ENCODE measurements around the gene DAPK1.
"Not testable (repeated sequence)": the region's sequence is repeated elsewhere in the genome, so short reads cannot be mapped to it uniquely, and the experiment has no call there.

The DAPK1 gene

GRCh38 chr9:87542141-87542540 lies 44.5 kb downstream of the DAPK1 start:
- Histone ChIP-seq H3K9ac (ENCODE audit: low read length) (no peak overlapping the region), H3K4me3 (ENCODE audit: low read length) (no peak overlapping the region), H3K27me3 (ENCODE audit: control insufficient read depth, insufficient read depth, low read length) (no peaks in the 10 kb centered on the region), H3K27ac (ENCODE audit: low read depth, low read length) (no peak overlapping the region), H3K4me1 (ENCODE audit: control insufficient read depth, insufficient read depth, low read length) (peaks cover 9% of the 10 kb centered on the region), H3K36me3 (ENCODE audit: control insufficient read depth, insufficient read depth, low read length) (no peaks in the 10 kb centered on the region)

GRCh38 chr9:87543251-87543650 lies 45.6 kb downstream of the DAPK1 start:
- H3K4me1 ChIP-seq (ENCODE audit: control insufficient read depth, insufficient read depth, low read length): peaks cover 4% of the 10 kb centered on the region
- H3K27me3 ChIP-seq (ENCODE audit: control insufficient read depth, insufficient read depth, low read length): no peaks in the 10 kb centered on the region
- H3K9ac ChIP-seq (ENCODE audit: low read length): no peak overlapping the region
- no peak overlapping the region for H3K27ac ChIP-seq (ENCODE audit: low read depth, low read length)
- no peaks in the 10 kb centered on the region for H3K36me3 ChIP-seq (ENCODE audit: control insufficient read depth, insufficient read depth, low read length)
- no peak overlapping the region for H3K4me3 ChIP-seq (ENCODE audit: low read length)

GRCh38 chr9:87545858-87546257 lies 48.2 kb downstream of the DAPK1 start:
- peaks cover 4% of the 10 kb centered on the region for H3K4me1 ChIP-seq (ENCODE audit: control insufficient read depth, insufficient read depth, low read length)

GRCh38 chr9:87546704-87547103 lies 49.0 kb downstream of the DAPK1 start:
- peaks cover 8% of the 10 kb centered on the region for H3K4me1 ChIP-seq (ENCODE audit: control insufficient read depth, insufficient read depth, low read length)
- no peaks in the 10 kb centered on the region for H3K36me3 ChIP-seq (ENCODE audit: control insufficient read depth, insufficient read depth, low read length)
- no peak overlapping the region for H3K9ac ChIP-seq (ENCODE audit: low read length)
- H3K27me3 ChIP-seq (ENCODE audit: control insufficient read depth, insufficient read depth, low read length): no peaks in the 10 kb centered on the region
- no peak overlapping the region for H3K4me3 ChIP-seq (ENCODE audit: low read length)
- no peak overlapping the region for H3K27ac ChIP-seq (ENCODE audit: low read depth, low read length)

More at GRCh38 chr9:87545858-87546257, 48.2 kb downstream of the DAPK1 start:
- H3K4me3 ChIP-seq (ENCODE audit: low read length): no peak overlapping the region
- H3K27me3 ChIP-seq (ENCODE audit: control insufficient read depth, insufficient read depth, low read length): no peaks in the 10 kb centered on the region
- H3K27ac ChIP-seq (ENCODE audit: low read depth, low read length): peak overlapping the region; percentile 24
- H3K9ac ChIP-seq (ENCODE audit: low read length): no peak overlapping the region
- H3K36me3 ChIP-seq (ENCODE audit: control insufficient read depth, insufficient read depth, low read length): no peaks in the 10 kb centered on the region

- H3K4me1 ChIP-seq (ENCODE audit: control insufficient read depth, insufficient read depth, low read length): peaks cover 13% of the 10 kb centered on the region
- H3K9ac ChIP-seq (ENCODE audit: low read length): no peak overlapping the region
- H3K36me3 ChIP-seq (ENCODE audit: control insufficient read depth, insufficient read depth, low read length): no peaks in the 10 kb centered on the region
- no peak overlapping the region for H3K4me3 ChIP-seq (ENCODE audit: low read length)
- H3K27ac ChIP-seq (ENCODE audit: low read depth, low read length): peak overlapping the region; percentile 27
- H3K27me3 ChIP-seq (ENCODE audit: control insufficient read depth, insufficient read depth, low read length): no peaks in the 10 kb centered on the region
These were observed 50.0 kb downstream of the DAPK1 start for GRCh38 chr9:87547671-87548081.

GRCh38 chr9:87548159-87548558 lies 50.5 kb downstream of the DAPK1 start:
- H3K4me1 ChIP-seq (ENCODE audit: control insufficient read depth, insufficient read depth, low read length): peaks cover 17% of the 10 kb centered on the region
- H3K4me3 ChIP-seq (ENCODE audit: low read length): no peak overlapping the region
- peak overlapping the region; percentile 27 for H3K27ac ChIP-seq (ENCODE audit: low read depth, low read length)

GRCh38 chr9:87549088-87549487 lies 51.4 kb downstream of the DAPK1 start:
- H3K36me3 ChIP-seq (ENCODE audit: control insufficient read depth, insufficient read depth, low read length); H3K27me3 ChIP-seq (ENCODE audit: control insufficient read depth, insufficient read depth, low read length); H3K4me3 ChIP-seq (ENCODE audit: low read length); H3K27ac ChIP-seq (ENCODE audit: low read depth, low read length); H3K9ac ChIP-seq (ENCODE audit: low read length): not testable (repeated sequence)
- peaks cover 21% of the 10 kb centered on the region for H3K4me1 ChIP-seq (ENCODE audit: control insufficient read depth, insufficient read depth, low read length)

More at GRCh38 chr9:87548159-87548558, 50.5 kb downstream of the DAPK1 start:
- no peaks in the 10 kb centered on the region for H3K36me3 ChIP-seq (ENCODE audit: control insufficient read depth, insufficient read depth, low read length)
- no peaks in the 10 kb centered on the region for H3K27me3 ChIP-seq (ENCODE audit: control insufficient read depth, insufficient read depth, low read length)
- H3K9ac ChIP-seq (ENCODE audit: low read length): no peak overlapping the region

GRCh38 chr9:87549791-87550190 lies 52.1 kb downstream of the DAPK1 start:
- peaks cover 23% of the 10 kb centered on the region for H3K4me1 ChIP-seq (ENCODE audit: control insufficient read depth, insufficient read depth, low read length)
- no peak overlapping the region for H3K9ac ChIP-seq (ENCODE audit: low read length)
- H3K4me3 ChIP-seq (ENCODE audit: low read length): no peak overlapping the region
- peak overlapping the region; percentile 64 for H3K27ac ChIP-seq (ENCODE audit: low read depth, low read length)
- H3K27me3 ChIP-seq (ENCODE audit: control insufficient read depth, insufficient read depth, low read length): no peaks in the 10 kb centered on the region
- H3K36me3 ChIP-seq (ENCODE audit: control insufficient read depth, insufficient read depth, low read length): no peaks in the 10 kb centered on the region

GRCh38 chr9:87550253-87550954 lies 52.7 kb downstream of the DAPK1 start:
- Histone ChIP-seq H3K4me1 (ENCODE audit: control insufficient read depth, insufficient read depth, low read length) (peaks cover 23% of the 10 kb centered on the region), H3K4me3 (ENCODE audit: low read length) (no peak overlapping the region), H3K27me3 (ENCODE audit: control insufficient read depth, insufficient read depth, low read length) (no peaks in the 10 kb centered on the region), H3K27ac (ENCODE audit: low read depth, low read length) (peak overlapping the region; percentile 64), H3K9ac (ENCODE audit: low read length) (no peak overlapping the region), H3K36me3 (ENCODE audit: control insufficient read depth, insufficient read depth, low read length) (no peaks in the 10 kb centered on the region)

- Histone ChIP-seq H3K4me1 (ENCODE audit: control insufficient read depth, insufficient read depth, low read length) (peaks cover 26% of the 10 kb centered on the region), H3K4me3 (ENCODE audit: low read length) (no peak overlapping the region), H3K27ac (ENCODE audit: low read depth, low read length) (peak overlapping the region; percentile 85), H3K27me3 (ENCODE audit: control insufficient read depth, insufficient read depth, low read length) (no peaks in the 10 kb centered on the region), H3K9ac (ENCODE audit: low read length) (no peak overlapping the region), H3K36me3 (ENCODE audit: control insufficient read depth, insufficient read depth, low read length) (no peaks in the 10 kb centered on the region)
These were observed 54.1 kb downstream of the DAPK1 start for GRCh38 chr9:87551772-87552217.

GRCh38 chr9:87554171-87554910 lies 56.7 kb downstream of the DAPK1 start:
- no peak overlapping the region for H3K9ac ChIP-seq (ENCODE audit: low read length)
- H3K27me3 ChIP-seq (ENCODE audit: control insufficient read depth, insufficient read depth, low read length): no peaks in the 10 kb centered on the region
- peaks cover 32% of the 10 kb centered on the region for H3K4me1 ChIP-seq (ENCODE audit: control insufficient read depth, insufficient read depth, low read length)
- H3K27ac ChIP-seq (ENCODE audit: low read depth, low read length): peak overlapping the region; percentile 29
- H3K4me3 ChIP-seq (ENCODE audit: low read length): no peak overlapping the region
- no peaks in the 10 kb centered on the region for H3K36me3 ChIP-seq (ENCODE audit: control insufficient read depth, insufficient read depth, low read length)

- peak overlapping the region; percentile 29 for H3K27ac ChIP-seq (ENCODE audit: low read depth, low read length)
- no peaks in the 10 kb centered on the region for H3K36me3 ChIP-seq (ENCODE audit: control insufficient read depth, insufficient read depth, low read length)
- H3K4me1 ChIP-seq (ENCODE audit: control insufficient read depth, insufficient read depth, low read length): peaks cover 32% of the 10 kb centered on the region
- no peak overlapping the region for H3K4me3 ChIP-seq (ENCODE audit: low read length)
- no peak overlapping the region for H3K9ac ChIP-seq (ENCODE audit: low read length)
- no peaks in the 10 kb centered on the region for H3K27me3 ChIP-seq (ENCODE audit: control insufficient read depth, insufficient read depth, low read length)
These were observed 57.3 kb downstream of the DAPK1 start for GRCh38 chr9:87554976-87555375.
